NCI-H82 (cell line): ENCODE data around the gene PTPRD.
A peak's percentile ranks its signal among the peaks of the same experiment; 100 is the strongest.

Experiments used
- DNase-seq: peaks from one replicate; lab custom pipeline; 2025; lab: John Stamatoyannopoulos, UW

Gene PTPRD

GRCh38 chr9:10612641-10613398, at the start of gene PTPRD:
TSS of gene PTPRD (minus strand) at chr9:10613002.
- peak; percentile 72 for DNase-seq

GRCh38 chr9:10661994-10662393, 49.2 kb upstream of the PTPRD start:
- no peak for DNase-seq

- DNase-seq = no peak
These were observed 48.6 kb upstream of the PTPRD start for GRCh38 chr9:10661376-10661775.

- no peak for DNase-seq
These were observed 38.2 kb upstream of the PTPRD start for GRCh38 chr9:10651012-10651411.

- no peak for DNase-seq
These were observed 36.3 kb upstream of the PTPRD start for GRCh38 chr9:10649076-10649475.

GRCh38 chr9:10633785-10634184, 21.0 kb upstream of the PTPRD start:
- no peak for DNase-seq

- no peak for DNase-seq
These were observed 1.5 kb upstream of the PTPRD start for GRCh38 chr9:10614196-10614800.

GRCh38 chr9:10613419-10613818, 617 bp upstream of the PTPRD start:
- no peak for DNase-seq

- DNase-seq = no peak
These were observed 7.4 kb downstream of the PTPRD start for GRCh38 chr9:10605388-10605787.

- DNase-seq = no peak
These were observed 7.9 kb downstream of the PTPRD start for GRCh38 chr9:10604927-10605326.

- DNase-seq = no peak
These were observed 15.0 kb downstream of the PTPRD start for GRCh38 chr9:10597801-10598200.

- no peak for DNase-seq
These were observed 18.3 kb downstream of the PTPRD start for GRCh38 chr9:10594482-10594881.

- DNase-seq = no peak
These were observed 26.4 kb downstream of the PTPRD start for GRCh38 chr9:10586407-10586806.

- no peak for DNase-seq
These were observed 41.1 kb downstream of the PTPRD start for GRCh38 chr9:10571699-10572098.

GRCh38 chr9:10566848-10567247, 46.0 kb downstream of the PTPRD start:
- DNase-seq = no peak

GRCh38 chr9:10562581-10563343, 50.0 kb downstream of the PTPRD start:
- no peak for DNase-seq

GRCh38 chr9:10548348-10548747, 64.5 kb downstream of the PTPRD start:
- no peak for DNase-seq

- DNase-seq = no peak
These were observed 74.7 kb downstream of the PTPRD start for GRCh38 chr9:10538073-10538472.

- no peak for DNase-seq
These were observed 78.0 kb downstream of the PTPRD start for GRCh38 chr9:10534850-10535249.

- DNase-seq = no peak
These were observed 86.8 kb downstream of the PTPRD start for GRCh38 chr9:10525972-10526371.

GRCh38 chr9:10523164-10523563, 89.6 kb downstream of the PTPRD start:
- no peak for DNase-seq

- no peak for DNase-seq
These were observed 100.7 kb downstream of the PTPRD start for GRCh38 chr9:10512144-10512543.

GRCh38 chr9:10488937-10489336, 123.9 kb downstream of the PTPRD start:
- no peak for DNase-seq
